GM18868 (cell line): ENCODE measurements around the gene PEX26.
"Not testable (repeated sequence)": the region's sequence is repeated elsewhere in the genome, so short reads cannot be mapped to it uniquely, and the experiment has no call there.

Experiments
- ATAC-seq: cut with Tn5 transposase; IDR thresholded peaks from one replicate; pipeline ENCODE4 v1.9.1; 2021; ENCODE audit warnings: mild to moderate bottlenecking, moderate library complexity; ENCODE audit not compliant: unreplicated experiment

The PEX26 gene

DNA sequence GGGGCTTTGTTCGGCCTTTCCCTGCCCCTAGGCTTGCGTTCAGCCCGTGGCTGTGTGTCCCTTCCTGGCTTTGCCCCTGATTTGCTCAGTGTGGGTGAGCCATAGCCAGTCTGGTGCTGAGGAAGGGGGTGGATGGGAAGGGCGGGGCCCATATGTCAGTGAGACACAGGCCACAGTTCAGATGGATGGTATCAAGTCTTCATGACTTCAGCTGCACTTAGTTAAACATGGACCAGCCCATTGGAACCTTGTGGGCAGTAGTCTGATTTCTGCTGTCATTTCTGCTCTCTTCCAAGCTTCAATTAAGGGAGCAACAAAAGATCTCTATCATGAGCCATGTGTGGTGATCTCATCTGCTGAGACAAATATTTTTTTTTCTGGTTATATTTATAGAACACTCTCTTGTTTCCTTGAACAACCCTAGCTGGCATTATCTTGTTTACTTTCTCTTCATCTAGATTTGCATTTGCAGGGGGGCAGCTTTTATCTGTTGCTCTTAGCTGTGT, 21.6 kb upstream of the PEX26 start:
- ATAC-seq, result no peak

GRCh38 chr22:18056807-18057474, 20.8 kb upstream of the PEX26 start:
- peak; percentile 73 for ATAC-seq

- peak; percentile 81 for ATAC-seq
Measured at GRCh38 chr22:18057568-18058209, 20.1 kb upstream of the PEX26 start.

- no peak for ATAC-seq
Measured at GRCh38 chr22:18058371-18059093, 19.3 kb upstream of the PEX26 start.

- no peak for ATAC-seq
Measured at GRCh38 chr22:18059094-18059417, 18.7 kb upstream of the PEX26 start.

DNA sequence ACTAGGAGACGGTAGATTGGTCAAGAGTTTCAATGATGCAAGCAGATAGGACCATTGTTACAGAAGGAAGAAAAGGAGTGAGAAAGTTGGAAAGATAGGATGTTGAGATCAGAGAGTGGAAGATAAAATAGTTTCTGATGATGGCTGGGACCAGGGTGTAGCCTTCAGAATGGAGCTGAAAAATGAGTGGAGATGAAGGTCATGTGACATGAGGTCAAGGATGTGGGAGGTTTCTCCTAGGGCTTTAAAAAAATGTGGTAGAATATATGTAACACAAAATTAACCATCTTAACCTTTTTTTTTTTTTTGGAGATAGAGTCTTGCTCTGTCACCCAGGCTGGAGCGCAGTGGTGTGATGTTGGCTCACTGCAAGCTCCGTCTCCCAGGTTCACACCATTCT, 18.3 kb upstream of the PEX26 start:
- no peak for ATAC-seq

GRCh38 chr22:18059991-18060390, 17.8 kb upstream of the PEX26 start:
- ATAC-seq, result no peak

- ATAC-seq, result no peak
Measured at GRCh38 chr22:18060646-18061620, 16.9 kb upstream of the PEX26 start.

DNA sequence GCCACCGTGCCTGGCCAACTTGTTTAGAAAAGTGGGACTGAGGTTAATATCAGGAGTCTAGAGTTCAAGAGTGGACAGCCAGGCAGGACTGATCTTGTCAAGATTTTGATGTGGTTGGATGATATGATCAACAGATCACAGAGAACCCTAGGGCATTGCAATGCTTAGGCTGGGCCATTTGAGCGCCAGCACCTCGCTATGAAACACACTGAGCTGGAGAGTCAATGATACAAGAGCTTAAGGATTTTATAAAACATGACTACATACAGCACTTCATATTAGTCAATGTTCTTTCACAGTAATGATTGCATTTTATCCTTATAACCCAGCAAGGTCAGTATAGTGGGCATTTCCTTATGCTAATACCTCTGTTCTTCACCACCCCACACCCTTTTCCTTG, 15.4 kb upstream of the PEX26 start:
- no peak for ATAC-seq

- no peak for ATAC-seq
Measured at GRCh38 chr22:18063306-18063705, 14.5 kb upstream of the PEX26 start.

DNA sequence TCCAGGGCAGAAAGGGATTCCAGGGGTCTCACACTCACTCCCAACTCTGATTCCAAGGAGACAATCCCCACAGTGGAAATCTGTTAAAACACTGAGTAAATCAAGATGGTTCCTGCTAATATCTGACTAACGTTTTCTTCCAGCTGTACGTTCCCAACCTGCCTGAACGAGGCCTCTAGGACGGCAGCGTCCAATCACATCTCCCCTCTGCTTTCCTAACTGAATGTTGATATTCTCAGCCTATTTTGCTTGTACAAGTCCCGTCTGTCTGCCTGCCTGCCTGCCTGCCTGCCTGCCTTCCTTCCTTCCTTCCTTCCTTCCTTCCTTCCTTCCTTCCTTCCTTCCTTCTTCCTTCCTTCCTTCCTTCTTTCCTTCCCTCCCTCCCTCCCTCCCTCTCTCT, 14.1 kb upstream of the PEX26 start:
- ATAC-seq, result not testable (repeated sequence)

DNA sequence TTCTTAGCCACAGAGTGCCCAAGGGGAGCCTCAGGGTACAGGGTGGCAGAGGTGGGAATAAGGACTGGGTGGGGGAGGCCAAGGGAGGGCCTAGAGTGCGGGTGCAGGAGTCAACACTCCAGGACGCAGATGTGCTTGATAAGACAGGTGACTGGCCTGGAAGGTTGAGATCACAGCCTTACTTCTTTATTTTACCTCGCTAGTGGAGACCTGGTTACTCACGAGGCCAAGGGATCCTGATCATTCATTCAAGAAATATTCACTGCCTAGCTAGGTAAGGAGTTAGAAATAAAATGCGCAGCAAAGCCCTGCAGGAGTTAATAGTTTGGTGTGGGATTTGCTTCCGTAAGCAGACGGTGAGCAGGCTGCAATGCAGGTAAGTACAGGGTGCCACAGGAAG, 13.2 kb upstream of the PEX26 start:
- no peak for ATAC-seq

GRCh38 chr22:18065256-18065655, 12.5 kb upstream of the PEX26 start:
- ATAC-seq, result no peak

DNA sequence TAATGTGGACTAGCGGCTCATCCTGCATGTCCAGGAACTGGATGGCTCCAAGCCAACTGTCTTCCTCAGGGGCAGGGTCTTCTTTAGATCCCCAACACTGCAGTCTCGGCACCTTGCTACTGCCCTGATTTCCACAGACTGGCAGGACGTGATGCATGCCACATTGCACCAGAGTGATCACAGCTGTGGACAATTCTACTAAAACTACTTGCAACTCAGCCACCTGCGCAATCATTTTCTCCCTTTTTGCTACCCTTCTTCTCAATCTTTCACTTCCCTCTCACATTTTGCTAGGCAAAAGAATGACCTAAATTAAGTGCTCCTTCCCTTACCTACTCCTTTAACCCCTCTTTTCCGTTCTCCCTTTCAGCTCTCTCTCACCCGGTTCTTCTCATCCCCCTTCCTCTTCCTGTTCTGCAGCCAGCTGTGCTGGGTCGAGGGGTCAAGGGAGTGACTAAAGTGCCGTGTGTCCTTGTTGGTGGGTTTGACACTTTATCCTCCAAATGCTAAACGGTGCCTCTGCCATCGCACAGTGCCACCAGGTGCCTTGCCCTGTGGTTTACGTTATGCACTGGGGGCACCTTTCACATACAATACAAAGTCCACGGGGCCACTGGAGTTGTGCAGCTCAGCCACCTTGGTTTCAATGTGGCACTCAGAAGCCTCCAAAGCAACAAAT, 11.5 kb upstream of the PEX26 start:
- ATAC-seq, result no peak

GRCh38 chr22:18067121-18067520, 10.7 kb upstream of the PEX26 start:
- ATAC-seq, result no peak

DNA sequence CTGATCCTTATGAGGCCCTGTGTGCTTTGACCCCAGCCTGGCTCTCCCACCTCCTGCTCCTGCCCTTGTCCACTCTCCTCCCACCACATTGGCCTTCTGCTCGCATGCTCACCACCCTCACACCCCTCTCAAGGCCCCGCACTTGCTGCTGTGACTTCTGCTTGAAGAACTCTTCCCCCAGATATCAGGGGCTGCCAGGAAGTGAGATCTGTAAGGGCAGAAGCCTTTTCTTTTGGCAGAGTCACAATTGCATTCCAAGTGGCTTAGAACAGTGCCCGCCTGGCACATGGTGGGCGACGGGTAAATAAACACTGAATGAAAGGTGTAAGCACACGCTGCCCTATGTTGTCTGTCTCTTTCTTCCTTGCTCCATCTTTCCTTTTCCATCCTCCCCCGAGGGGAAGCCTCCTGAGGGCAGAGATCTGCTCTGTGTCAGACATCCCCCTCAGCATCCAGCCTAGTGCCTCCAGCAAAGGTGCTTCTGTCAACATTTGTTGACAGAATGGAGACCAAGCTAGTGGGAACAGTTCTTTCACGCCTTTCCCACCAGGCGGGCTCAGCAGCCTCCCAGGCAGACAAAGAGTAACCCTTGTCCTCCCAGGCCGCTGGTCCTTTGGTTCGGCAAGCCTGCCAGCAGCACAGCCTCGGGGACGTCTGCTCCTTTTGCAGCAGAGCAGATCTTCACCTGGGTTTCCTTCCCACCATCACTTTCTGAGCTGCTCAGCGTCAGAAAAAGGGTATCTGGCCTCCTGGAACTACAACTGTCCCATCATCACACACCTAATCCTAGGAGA, 10.0 kb upstream of the PEX26 start:
- no peak for ATAC-seq

- no peak for ATAC-seq
Measured at GRCh38 chr22:18068381-18068988, 9.3 kb upstream of the PEX26 start.

DNA sequence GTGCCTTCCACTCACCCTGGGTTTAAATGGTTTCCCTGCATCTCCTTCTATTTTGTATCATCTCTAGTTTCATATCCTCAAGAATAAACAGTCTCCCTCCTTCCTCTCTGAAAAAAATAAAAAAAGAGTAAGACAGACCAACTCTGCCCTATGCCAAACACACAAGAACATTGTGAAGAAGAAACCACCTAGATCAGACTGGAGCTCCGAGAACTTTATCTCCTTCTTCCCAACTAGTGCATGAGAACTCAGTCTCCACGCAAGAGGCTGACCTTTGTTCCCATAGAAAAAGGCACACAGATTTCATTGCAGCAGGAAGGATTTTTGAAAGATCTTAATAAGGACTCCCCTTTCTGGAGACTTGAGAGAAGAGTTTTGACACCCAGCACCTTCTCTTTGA, 8.7 kb upstream of the PEX26 start:
- ATAC-seq, result no peak

DNA sequence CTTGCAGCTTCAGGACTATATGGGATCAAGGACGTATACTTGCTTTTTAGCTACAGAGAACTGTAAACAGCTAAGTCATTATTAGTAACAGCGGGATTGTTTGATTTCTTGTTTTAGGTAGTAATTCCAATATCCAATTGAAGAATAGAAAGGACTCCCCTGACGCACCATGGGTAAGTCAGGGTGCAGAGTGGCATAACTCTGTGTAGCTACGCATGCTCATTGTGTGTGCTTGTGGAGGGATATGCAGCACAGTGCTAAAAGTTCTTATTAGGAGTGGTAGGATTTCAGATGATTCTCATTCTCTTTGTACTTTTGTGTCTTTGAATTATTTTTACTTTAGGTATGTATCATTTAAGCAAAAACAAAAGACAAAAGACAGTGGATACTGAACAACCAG, 7.7 kb upstream of the PEX26 start:
- no peak for ATAC-seq
